GM23338 (cell line): ENCODE measurements around the gene TMEM141. TPM values are rescaled to one million over a fixed set of nuclear protein-coding genes. Genes with fewer than 3 reads are reported as not detected.

Source experiments
- ATAC-seq: fragments of 200-7000 bp; cut with Tn5 transposase; 3 replicates; pipeline ENCODE4 v1.9.1; 2020
- DNase-seq: peaks from one replicate; pipeline ENCODE4 v3.0.0-alpha.2; 2015; ENCODE audit warnings: low spot score
- H2AFZ ChIP-seq: fragments of 200-600 bp; sonication (generic); 2 replicates; pipeline ENCODE4 v1.8.0; 2016; ENCODE audit warnings: antibody characterized with exemption, mild to moderate bottlenecking, moderate library complexity
- H3F3A ChIP-seq: fragments of 200-600 bp; sonication (generic); replicated peaks from 2 replicates; pipeline ENCODE4 v1.8.0; 2017; ENCODE audit warnings: antibody characterized with exemption, mixed run types, low read depth
- H3K27ac ChIP-seq: fragments of 200-600 bp; sonication (generic); 2 replicates; pipeline ENCODE4 v1.6.1; 2016; ENCODE audit warnings: low read depth
- H3K27me3 ChIP-seq: fragments of 200-600 bp; sonication (generic); 2 replicates; pipeline ENCODE4 v1.8.0; 2016; ENCODE audit warnings: mild to moderate bottlenecking, mixed run types, moderate library complexity; ENCODE audit not compliant: insufficient read depth
- H3K36me3 ChIP-seq: fragments of 200-600 bp; sonication (generic); 2 replicates; pipeline ENCODE4 v1.8.0; 2016; ENCODE audit warnings: mild to moderate bottlenecking; ENCODE audit not compliant: insufficient read depth
- H3K4me1 ChIP-seq: fragments of 200-600 bp; sonication (generic); 2 replicates; pipeline ENCODE4 v1.8.0; 2016; ENCODE audit warnings: mild to moderate bottlenecking, moderate library complexity; ENCODE audit not compliant: insufficient read depth
- H3K4me2 ChIP-seq: fragments of 200-600 bp; sonication (generic); 2 replicates; pipeline ENCODE4 v1.7.1; 2017; ENCODE audit warnings: mixed run types
- H3K4me3 ChIP-seq: fragments of 200-600 bp; sonication (generic); 2 replicates; pipeline ENCODE4 v1.6.1; 2016; ENCODE audit warnings: mixed run types
- H3K79me2 ChIP-seq: fragments of 200-600 bp; sonication (generic); replicated peaks from 2 replicates; pipeline ENCODE4 v1.8.0; 2017; ENCODE audit warnings: mild to moderate bottlenecking; ENCODE audit not compliant: insufficient read depth
- H3K9me2 ChIP-seq: fragments of 200-600 bp; sonication (generic); 2 replicates; pipeline ENCODE4 v1.8.0; 2017; ENCODE audit not compliant: insufficient read depth
- H4K20me1 ChIP-seq: fragments of 200-600 bp; sonication (generic); replicated peaks from 2 replicates; pipeline ENCODE4 v1.8.0; 2017; ENCODE audit warnings: mild to moderate bottlenecking; ENCODE audit not compliant: insufficient read depth
- H3K27ac Mint-ChIP-seq: 2 replicates; pipeline ENCODE4 v1.8.0; 2020; ENCODE audit warnings: inconsistent platforms, mild to moderate bottlenecking, moderate library complexity, mixed read lengths
- H3K27me3 Mint-ChIP-seq: 3 replicates; pipeline ENCODE4 v1.8.0; 2022; ENCODE audit warnings: low read depth, mild to moderate bottlenecking, moderate library complexity, mixed read lengths, inconsistent platforms; ENCODE audit not compliant: insufficient read depth, poor library complexity
- H3K36me3 Mint-ChIP-seq: 3 replicates; pipeline ENCODE4 v1.8.0; 2021; ENCODE audit warnings: low read depth, mild to moderate bottlenecking, inconsistent platforms, moderate library complexity, mixed read lengths
- H3K4me1 Mint-ChIP-seq: 3 replicates; pipeline ENCODE4 v1.8.0; 2020; ENCODE audit warnings: mild to moderate bottlenecking, inconsistent platforms, mixed read lengths
- H3K4me3 Mint-ChIP-seq: 3 replicates; pipeline ENCODE4 v1.8.0; 2021; ENCODE audit warnings: moderate library complexity, mild to moderate bottlenecking, inconsistent platforms, mixed read lengths
- H3K9me3 Mint-ChIP-seq: 3 replicates; pipeline ENCODE4 v1.8.0; 2020; ENCODE audit warnings: moderate library complexity, mild to moderate bottlenecking, inconsistent platforms, mixed read lengths
- ETS1 ChIP-seq: IDR thresholded peaks from 2 replicates; pipeline ENCODE4 v1.6.1; 2016; ENCODE audit warnings: antibody characterized with exemption
- EZH2phosphoT487 ChIP-seq: fragments of 200-600 bp; sonication (generic); IDR thresholded peaks from one replicate; pipeline ENCODE4 v1.8.1; 2018; ENCODE audit warnings: antibody characterized with exemption; ENCODE audit not compliant: unreplicated experiment
- JUNB ChIP-seq: IDR thresholded peaks from one replicate; pipeline ENCODE4 v1.6.1; 2016; ENCODE audit warnings: antibody characterized with exemption; ENCODE audit not compliant: unreplicated experiment
- REST ChIP-seq: IDR thresholded peaks from one replicate; pipeline ENCODE4 v1.6.1; 2018; ENCODE audit warnings: antibody characterized with exemption; ENCODE audit not compliant: unreplicated experiment
- STAT1 ChIP-seq: IDR thresholded peaks from one replicate; pipeline ENCODE4 v1.6.1; 2016; ENCODE audit warnings: antibody characterized with exemption; ENCODE audit not compliant: unreplicated experiment
- ZNF114 ChIP-seq: fragments of 250-450 bp; sonication (Bioruptor Pico); IDR thresholded peaks from 2 replicates; pipeline ENCODE4 v1.5.0; 2020; ENCODE audit warnings: mild to moderate bottlenecking, moderate library complexity
- ZNF331 ChIP-seq: fragments of 250-450 bp; sonication (Bioruptor Pico); IDR thresholded peaks from 2 replicates; pipeline ENCODE4 v1.5.0; 2020; ENCODE audit warnings: low read depth, mild to moderate bottlenecking, moderate library complexity
- ZNF462 ChIP-seq: fragments of 250-450 bp; sonication (Bioruptor Pico); IDR thresholded peaks from 2 replicates; pipeline ENCODE4 v1.5.0; 2020; ENCODE audit warnings: mild to moderate bottlenecking, moderate library complexity
- polyA plus RNA-seq: library from polyadenylated mRNA; unstranded; fragments of >200 nt; fragmentation: Nextera tagmentation; extraction: Ambion mirVana; gene quantifications from 2 replicates; pipeline ENCODE4 v1.2.1, GENCODE V29; 2016
- total RNA-seq: library from RNA; depleted of rRNA; stranded (reverse); fragments of >200 nt; shearing (Covaris generic); gene quantifications from 2 replicates; pipeline ENCODE4 v1.2.3, GENCODE V29; 2014
- TF ChIP-seq, protein P1 (sequence below), 2 experiments: fragments of 200-600 bp in 1 of 2; sonication (generic) in 1 of 2; conservative IDR thresholded peaks; 2 replicates each; pipeline versions ENCODE4 v1.5.1 to v1.6.1; 2016 to 2017; ENCODE audit warnings: antibody characterized with exemption in 2 of 2, low read depth in 2 of 2, mild to moderate bottlenecking in 2 of 2, moderate library complexity in 1 of 2

Gene TMEM141
- total and polyA plus RNA-seq, 2 experiments from 2014 or later: 71.4 to 90.5 TPM

DNA sequence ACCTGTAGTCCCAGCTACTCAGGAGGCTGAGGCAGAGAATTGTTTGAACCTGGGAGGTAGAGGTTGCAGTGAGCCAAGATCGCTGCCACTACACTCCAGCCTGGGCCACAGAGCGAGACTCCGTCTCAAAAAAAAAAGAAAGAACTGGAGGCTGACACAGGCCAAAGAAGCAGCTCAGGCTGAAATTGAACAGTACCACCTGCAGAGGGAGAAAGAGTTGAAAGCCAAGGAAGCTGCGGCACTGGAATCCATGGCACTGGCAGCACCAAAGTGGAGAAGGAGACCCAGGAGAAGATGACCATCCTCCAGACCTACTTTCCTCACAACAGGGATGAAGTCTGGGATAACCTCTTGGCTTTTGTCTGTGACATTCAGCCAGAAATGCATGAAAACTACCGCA lies 11.3 kb upstream of the TMEM141 start:
- Histone ChIP-seq H3K9me2 (0 out of 2 replicates have a peak, but pooled peaks cover 4% of the 10 kb centered on the region), H3K79me2 (no peaks in the 10 kb centered on the region), H3K36me3 (no peaks in the 10 kb centered on the region), H3K4me1 (no peaks in the 10 kb centered on the region), H3K4me2 (no peak overlapping the region), H3K4me3 (no peak overlapping the region), H4K20me1 (no peaks in the 10 kb centered on the region), H3F3A (no peaks in the 10 kb centered on the region), H3K27me3 (no peaks in the 10 kb centered on the region), H2AFZ (no peak overlapping the region), H3K27ac (no peak overlapping the region)
- DNase-seq (no peak), ATAC-seq (0 out of 3 replicates have a peak, but pooled peaks have one; percentile 28)
- TF ChIP-seq EZH2phosphoT487 (no peak), ZNF331 (no peak)
- Mint-ChIP-seq H3K9me3 (peaks cover 14% of the 10 kb centered on the region), H3K36me3 (peaks cover 11% of the 10 kb centered on the region; the same call in 1 of the 3 replicates), H3K27ac (no peak overlapping the region), H3K4me3 (no peak overlapping the region), H3K4me1 (no peaks in the 10 kb centered on the region; the same call in 2 of the 3 replicates), H3K27me3 (peaks cover 23% of the 10 kb centered on the region)

DNA sequence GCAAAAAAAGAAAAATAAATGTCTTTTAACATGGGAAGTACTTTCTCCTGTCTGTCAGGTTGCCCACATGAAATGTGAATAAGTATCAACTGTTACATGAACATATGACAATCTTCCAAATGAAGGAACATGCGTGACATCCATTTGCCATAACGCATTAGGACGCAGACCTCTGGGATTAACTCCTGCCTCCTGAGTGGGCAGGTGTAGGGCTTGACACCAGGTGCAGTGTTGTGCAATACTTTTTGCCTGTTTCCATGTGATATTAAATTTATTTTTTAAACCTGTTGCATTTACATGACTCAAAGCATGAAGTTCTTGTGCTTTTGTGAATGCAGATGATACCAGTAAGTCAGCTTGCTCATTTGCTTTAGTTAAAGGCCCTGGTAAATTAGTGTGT lies 8.7 kb upstream of the TMEM141 start:
- Histone ChIP-seq H2AFZ (no peak overlapping the region), H4K20me1 (no peaks in the 10 kb centered on the region), H3K36me3 (no peaks in the 10 kb centered on the region), H3K27ac (no peak overlapping the region), H3K9me2 (0 out of 2 replicates have a peak, but pooled peaks cover 4% of the 10 kb centered on the region), H3K4me2 (no peak overlapping the region), H3K4me3 (no peak overlapping the region), H3K27me3 (no peaks in the 10 kb centered on the region), H3K79me2 (no peaks in the 10 kb centered on the region), H3F3A (no peaks in the 10 kb centered on the region), H3K4me1 (no peaks in the 10 kb centered on the region)
- no peak for DNase-seq
- no peak overlapping the region for H3K4me3 Mint-ChIP-seq
- peaks cover 14% of the 10 kb centered on the region for H3K9me3 Mint-ChIP-seq
- no peak for ATAC-seq
- no peak overlapping the region for H3K27ac Mint-ChIP-seq
- no peaks in the 10 kb centered on the region; the same call in 2 of the 3 replicates for H3K4me1 Mint-ChIP-seq
- H3K27me3 Mint-ChIP-seq: peaks cover 20% of the 10 kb centered on the region
- H3K36me3 Mint-ChIP-seq: peaks cover 11% of the 10 kb centered on the region; the same call in 1 of the 3 replicates
- no peak for TF ChIP-seq ZNF114
- TF ChIP-seq ETS1: no peak
- TF ChIP-seq, protein P1, sequence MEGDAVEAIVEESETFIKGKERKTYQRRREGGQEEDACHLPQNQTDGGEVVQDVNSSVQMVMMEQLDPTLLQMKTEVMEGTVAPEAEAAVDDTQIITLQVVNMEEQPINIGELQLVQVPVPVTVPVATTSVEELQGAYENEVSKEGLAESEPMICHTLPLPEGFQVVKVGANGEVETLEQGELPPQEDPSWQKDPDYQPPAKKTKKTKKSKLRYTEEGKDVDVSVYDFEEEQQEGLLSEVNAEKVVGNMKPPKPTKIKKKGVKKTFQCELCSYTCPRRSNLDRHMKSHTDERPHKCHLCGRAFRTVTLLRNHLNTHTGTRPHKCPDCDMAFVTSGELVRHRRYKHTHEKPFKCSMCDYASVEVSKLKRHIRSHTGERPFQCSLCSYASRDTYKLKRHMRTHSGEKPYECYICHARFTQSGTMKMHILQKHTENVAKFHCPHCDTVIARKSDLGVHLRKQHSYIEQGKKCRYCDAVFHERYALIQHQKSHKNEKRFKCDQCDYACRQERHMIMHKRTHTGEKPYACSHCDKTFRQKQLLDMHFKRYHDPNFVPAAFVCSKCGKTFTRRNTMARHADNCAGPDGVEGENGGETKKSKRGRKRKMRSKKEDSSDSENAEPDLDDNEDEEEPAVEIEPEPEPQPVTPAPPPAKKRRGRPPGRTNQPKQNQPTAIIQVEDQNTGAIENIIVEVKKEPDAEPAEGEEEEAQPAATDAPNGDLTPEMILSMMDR (conservative IDR thresholded peaks at IDR 0.05; ENCODE audit: low read depth in 2 of 2): no peak
- TF ChIP-seq ZNF462: no peak
- TF ChIP-seq STAT1: no peak
- no peak for TF ChIP-seq JUNB
- TF ChIP-seq REST: no peak
- no peak for TF ChIP-seq ZNF331
